H7 (cell line): Measurements from ENCODE around the gene LTBP3. TPM values are rescaled to one million over a fixed set of nuclear protein-coding genes. Genes with fewer than 3 reads are reported as not detected.

Experiments
- DNase-seq: peaks from one replicate; pipeline ENCODE4 v3.0.0; 2012
- H3K27me3 ChIP-seq: 2 replicates; pipeline ENCODE4 v1.6.0; 2011; ENCODE audit warnings: mild to moderate bottlenecking, low read length; ENCODE audit not compliant: control insufficient read depth, insufficient read depth
- H3K36me3 ChIP-seq: replicated peaks from 2 replicates; pipeline ENCODE4 v1.5.1; 2011; ENCODE audit warnings: low read length; ENCODE audit not compliant: control insufficient read depth, insufficient read depth
- H3K4me3 ChIP-seq: 2 replicates; pipeline ENCODE4 v1.5.1; 2011; ENCODE audit warnings: low read depth, mild to moderate bottlenecking, control low read depth, low read length, moderate library complexity; ENCODE audit not compliant: insufficient read depth
- total RNA-seq: library from RNA; depleted of rRNA; stranded (reverse); fragments of >200 nt; shearing (Covaris generic); gene quantifications from 2 replicates; pipeline ENCODE4 v1.2.3, GENCODE V29; 2014

Gene LTBP3
- total RNA-seq, 1 experiment from 2014 or later: 3.9 TPM

DNA sequence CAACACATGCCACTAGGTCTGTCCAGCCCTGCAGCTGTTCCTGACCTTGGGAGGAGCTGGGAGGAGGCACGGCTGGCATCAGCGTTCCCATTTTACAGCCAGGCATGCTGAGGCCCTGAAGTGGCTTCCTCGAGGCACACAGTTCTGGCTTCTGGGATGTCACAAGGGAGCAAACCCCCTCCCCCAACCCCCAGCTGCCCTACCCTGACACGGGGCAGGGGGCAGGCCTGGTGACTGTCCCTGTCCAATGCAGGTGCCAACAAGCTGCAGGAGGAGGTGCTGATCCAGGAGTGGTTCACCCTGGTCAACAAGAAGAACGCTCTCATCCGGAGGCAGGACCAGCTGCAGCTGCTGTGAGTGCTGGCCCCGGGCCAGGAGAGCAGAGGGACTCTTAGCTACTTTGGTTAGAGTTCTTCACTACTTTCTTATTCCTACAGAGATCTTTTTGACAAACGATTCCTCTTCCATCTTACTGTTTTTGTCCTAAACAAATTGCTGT, 32.1 kb upstream of the LTBP3 start:
- Histone ChIP-seq H3K4me3 (no peak overlapping the region), H3K27me3 (peaks cover 46% of the 10 kb centered on the region), H3K36me3 (no peaks in the 10 kb centered on the region)
- DNase-seq: no peak

DNA sequence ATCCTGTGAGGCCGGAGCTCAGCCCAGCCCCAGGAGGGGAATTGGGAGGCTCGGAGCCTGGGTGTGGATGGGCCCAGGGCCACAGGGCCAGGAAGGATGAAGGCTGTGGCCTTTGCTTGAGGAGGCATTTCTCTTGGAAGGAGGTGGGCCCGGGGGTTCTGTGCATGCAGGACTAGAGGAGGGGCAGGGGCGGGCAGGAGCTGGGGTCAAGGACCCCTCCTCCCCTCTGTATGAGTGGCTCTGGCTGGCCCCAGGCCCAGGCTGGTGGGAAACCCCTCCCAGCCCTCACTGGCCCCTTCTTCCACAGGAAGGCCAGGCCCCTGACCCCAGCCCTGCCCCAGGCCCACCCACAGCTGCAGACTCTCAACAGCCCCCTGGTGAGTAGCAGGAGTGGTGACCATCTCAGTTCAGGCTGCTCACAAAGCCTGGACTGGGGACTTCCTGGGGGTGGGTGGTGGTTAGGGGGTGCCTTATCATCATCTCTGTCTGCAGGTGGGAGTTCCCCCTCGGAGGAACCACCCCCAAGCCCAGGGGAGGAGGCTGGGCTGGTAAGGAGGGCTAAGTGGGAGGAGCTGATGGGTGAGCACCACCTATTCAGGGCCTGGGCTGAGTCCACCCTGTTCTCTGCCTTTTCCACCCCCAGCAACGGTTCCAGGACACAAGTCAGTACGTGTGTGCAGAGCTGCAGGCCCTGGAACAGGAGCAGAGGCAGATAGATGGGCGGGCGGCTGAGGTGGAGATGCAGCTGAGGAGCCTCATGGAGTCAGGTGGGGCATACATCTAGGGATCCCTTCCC, 31.5 kb upstream of the LTBP3 start:
- DNase-seq: no peak
- Histone ChIP-seq H3K36me3 (no peaks in the 10 kb centered on the region), H3K4me3 (no peak overlapping the region), H3K27me3 (peaks cover 51% of the 10 kb centered on the region)

GRCh38 chr11:65588199-65589054, 30.3 kb upstream of the LTBP3 start:
- peak; percentile 96 for DNase-seq
- H3K36me3 ChIP-seq: no peaks in the 10 kb centered on the region
- no peak overlapping the region for H3K4me3 ChIP-seq
- H3K27me3 ChIP-seq: peaks cover 58% of the 10 kb centered on the region

GRCh38 chr11:65586676-65587075, 28.5 kb upstream of the LTBP3 start:
- H3K27me3 ChIP-seq: peaks cover 48% of the 10 kb centered on the region
- peak; percentile 91 for DNase-seq
- H3K36me3 ChIP-seq: no peaks in the 10 kb centered on the region
- H3K4me3 ChIP-seq: no peak overlapping the region

- Histone ChIP-seq H3K27me3 (peaks cover 46% of the 10 kb centered on the region), H3K4me3 (no peak overlapping the region), H3K36me3 (no peaks in the 10 kb centered on the region)
- no peak for DNase-seq
Observed at GRCh38 chr11:65586247-65586630, 28.1 kb upstream of the LTBP3 start.

DNA sequence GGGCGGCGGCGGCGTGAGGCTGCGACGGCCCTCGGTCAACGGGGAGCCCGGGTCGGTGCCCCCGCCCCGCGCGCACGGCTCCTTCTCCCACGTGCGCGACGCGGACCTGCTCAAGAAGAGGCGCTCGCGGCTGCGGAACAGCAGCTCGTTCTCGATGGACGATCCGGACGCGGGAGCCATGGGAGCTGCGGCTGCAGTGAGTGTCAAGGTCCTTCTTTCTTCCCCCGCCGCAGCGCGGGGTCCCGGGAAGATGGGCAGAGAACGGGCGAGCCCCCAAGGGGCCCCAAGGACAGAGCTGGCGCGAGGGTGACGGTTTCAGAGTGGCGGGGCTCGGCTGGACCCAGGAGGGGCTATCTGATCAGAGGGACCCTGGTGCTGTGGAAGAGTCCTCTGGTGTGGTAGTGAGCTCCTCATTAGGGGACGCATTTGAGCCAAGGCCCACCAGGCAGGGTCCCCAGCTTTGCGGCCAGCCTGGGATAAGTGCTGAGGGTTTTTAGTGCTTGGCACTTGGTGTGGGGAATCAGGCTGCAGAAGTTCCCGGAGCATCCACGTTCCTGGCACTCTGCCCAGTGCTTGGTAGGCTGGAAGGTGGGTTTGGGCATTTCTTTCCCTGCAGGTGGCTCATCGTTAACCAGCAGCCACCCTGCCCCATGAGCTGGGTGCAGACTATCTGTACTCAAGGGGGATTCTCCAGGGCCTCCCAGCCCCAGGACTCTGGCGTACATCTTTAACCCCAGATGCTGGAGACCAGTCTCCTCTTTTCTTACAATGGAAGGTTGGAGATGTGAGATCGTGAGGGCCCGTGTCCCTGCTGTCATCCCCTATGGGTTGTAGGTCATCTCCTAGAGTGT, 27.5 kb upstream of the LTBP3 start:
- peak; percentile 70 for DNase-seq
- no peak overlapping the region for H3K4me3 ChIP-seq
- no peaks in the 10 kb centered on the region for H3K36me3 ChIP-seq
- H3K27me3 ChIP-seq: peaks cover 44% of the 10 kb centered on the region

GRCh38 chr11:65584723-65585171, 26.6 kb upstream of the LTBP3 start:
- DNase-seq: peak; percentile 81
- Histone ChIP-seq H3K36me3 (no peaks in the 10 kb centered on the region), H3K4me3 (peak overlapping the region; percentile 2; the same call in 1 of the 2 replicates), H3K27me3 (peaks cover 40% of the 10 kb centered on the region)

DNA sequence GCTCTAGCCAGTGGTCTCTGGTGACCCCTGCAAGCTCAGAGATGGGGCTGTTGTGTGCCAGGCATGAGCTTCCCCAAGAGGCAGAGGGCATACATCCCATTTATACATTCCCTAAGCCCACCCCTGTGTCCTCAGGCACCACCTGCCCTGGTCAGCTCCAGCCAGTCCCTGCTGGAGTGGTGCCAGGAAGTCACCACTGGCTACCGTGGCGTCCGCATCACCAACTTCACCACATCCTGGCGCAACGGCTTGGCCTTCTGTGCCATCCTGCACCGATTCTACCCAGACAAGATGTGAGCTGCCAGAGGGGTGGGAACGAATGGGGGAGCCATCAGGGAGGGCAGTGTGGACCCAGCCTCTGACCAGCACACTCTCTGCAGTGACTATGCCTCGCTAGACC, 25.9 kb upstream of the LTBP3 start:
- DNase-seq: no peak
- Histone ChIP-seq H3K27me3 (peaks cover 41% of the 10 kb centered on the region), H3K36me3 (no peaks in the 10 kb centered on the region), H3K4me3 (no peak overlapping the region)

DNA sequence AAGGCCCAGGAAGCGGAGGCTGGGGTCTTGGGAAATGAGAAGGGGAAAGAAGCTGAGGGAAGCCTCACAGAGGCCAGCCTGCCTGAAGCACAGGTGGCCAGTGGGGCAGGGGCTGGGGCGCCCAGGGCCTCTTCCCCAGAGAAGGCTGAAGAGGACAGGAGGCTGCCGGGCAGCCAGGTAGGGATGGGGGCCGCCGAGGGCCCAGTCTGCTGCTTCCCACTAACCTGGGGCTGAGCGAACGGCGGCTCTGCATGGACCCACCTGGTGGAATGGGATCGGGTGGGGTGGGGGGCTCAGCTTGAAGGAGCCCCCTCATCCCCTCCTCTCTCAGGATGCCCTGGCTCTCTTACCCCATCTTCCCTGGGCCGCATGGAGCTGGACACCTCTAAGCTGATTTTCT, 25.4 kb upstream of the LTBP3 start:
- DNase-seq: peak; percentile 56
- no peak overlapping the region for H3K4me3 ChIP-seq
- no peaks in the 10 kb centered on the region for H3K36me3 ChIP-seq
- peaks cover 41% of the 10 kb centered on the region for H3K27me3 ChIP-seq

- H3K36me3 ChIP-seq: no peaks in the 10 kb centered on the region
- no peak for DNase-seq
- H3K27me3 ChIP-seq: peaks cover 51% of the 10 kb centered on the region
- no peak overlapping the region for H3K4me3 ChIP-seq
Observed at GRCh38 chr11:65581928-65582327, 23.8 kb upstream of the LTBP3 start.

DNA sequence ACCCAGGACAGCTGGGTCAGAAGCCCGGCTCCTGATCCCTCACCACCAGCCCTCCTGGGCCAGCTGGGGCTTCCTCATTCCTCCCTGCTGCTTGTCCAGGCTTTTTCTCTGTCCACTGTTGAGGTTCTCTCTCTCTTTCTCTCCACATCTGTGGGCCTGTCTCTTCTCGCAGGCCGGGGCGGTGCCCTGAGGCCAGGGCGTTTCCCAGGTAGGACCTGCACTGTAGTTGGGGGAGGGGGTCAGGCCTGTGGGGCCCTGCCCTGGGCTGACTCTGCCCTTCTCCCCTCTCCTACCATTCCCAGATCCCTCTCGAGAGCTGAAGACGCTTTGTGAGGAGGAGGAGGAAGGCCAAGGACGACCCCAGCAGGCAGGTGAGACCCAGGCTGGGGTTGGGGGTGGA, 22.6 kb upstream of the LTBP3 start:
- DNase-seq: peak; percentile 35
- peaks cover 52% of the 10 kb centered on the region for H3K27me3 ChIP-seq
- no peak overlapping the region for H3K4me3 ChIP-seq
- no peaks in the 10 kb centered on the region for H3K36me3 ChIP-seq

DNA sequence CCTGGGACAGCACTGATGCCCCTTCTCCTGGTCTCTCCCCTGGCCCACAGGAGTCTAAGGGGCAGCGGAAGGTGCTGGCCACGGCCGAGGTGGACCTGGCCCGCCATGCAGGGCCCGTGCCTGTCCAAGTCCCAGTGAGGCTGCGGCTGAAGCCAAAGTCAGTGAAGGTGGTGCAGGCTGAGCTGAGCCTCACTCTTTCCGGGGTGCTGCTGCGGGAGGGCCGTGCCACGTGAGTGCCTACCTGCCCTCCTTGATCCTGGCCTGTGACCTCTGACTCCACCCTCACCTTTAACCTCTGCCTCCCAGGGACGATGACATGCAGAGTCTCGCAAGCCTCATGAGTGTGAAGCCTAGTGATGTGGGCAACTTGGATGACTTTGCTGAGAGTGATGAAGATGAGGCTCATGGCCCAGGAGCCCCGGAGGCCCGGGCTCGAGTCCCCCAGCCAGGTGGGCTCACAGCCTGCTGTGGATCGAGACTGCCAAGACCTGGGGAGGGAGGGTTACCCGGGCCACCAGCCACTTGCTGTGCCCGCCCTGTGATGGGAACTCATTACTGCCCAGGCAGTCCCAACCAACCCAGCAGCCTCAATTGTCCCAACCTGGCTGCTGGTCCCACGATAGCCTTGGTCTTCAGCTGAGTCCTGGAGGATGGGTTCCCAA, 22.0 kb upstream of the LTBP3 start:
- H3K36me3 ChIP-seq: no peaks in the 10 kb centered on the region
- DNase-seq: peak; percentile 49
- no peak overlapping the region for H3K4me3 ChIP-seq
- H3K27me3 ChIP-seq: peaks cover 53% of the 10 kb centered on the region

- Histone ChIP-seq H3K4me3 (no peak overlapping the region), H3K36me3 (no peaks in the 10 kb centered on the region), H3K27me3 (peaks cover 51% of the 10 kb centered on the region)
- DNase-seq: no peak
Observed at GRCh38 chr11:65579291-65579690, 21.1 kb upstream of the LTBP3 start.

- Histone ChIP-seq H3K27me3 (peaks cover 45% of the 10 kb centered on the region), H3K4me3 (no peak overlapping the region), H3K36me3 (no peaks in the 10 kb centered on the region)
- DNase-seq: no peak
Observed at GRCh38 chr11:65578667-65579066, 20.5 kb upstream of the LTBP3 start.
